Stomach (tissue), 9 donors: Measurements from ENCODE around the gene PPT2. TPM values are rescaled to one million over a fixed set of nuclear protein-coding genes. Genes with fewer than 3 reads are reported as not detected.
A peak's percentile ranks its signal among the peaks of the same experiment; 100 is the strongest.

Source experiments
- DNase-seq, 2 donors: peaks; one replicate each; pipeline versions ENCODE4 v3.0.0 to v3.0.0-alpha.2; 2013 to 2019
- H3K27ac ChIP-seq, 5 donors: fragments of 200-600 bp in 4 of 5; sonication (generic) in 4 of 5; one replicate each; pipeline ENCODE4 v1.5.1; 2013 to 2019; ENCODE audit warnings: mild to moderate bottlenecking in 1 of 5, moderate library complexity in 1 of 5
- H3K27me3 ChIP-seq, 3 donors: fragments of 200-600 bp; sonication (generic); one replicate each; pipeline ENCODE4 v1.5.1; 2017 to 2019; ENCODE audit warnings: mixed run types in 1 of 3
- H3K36me3 ChIP-seq, 4 donors: fragments of 200-600 bp; sonication (generic); 1 replicate in 3 of 4; 2 replicates in 1 of 4; pipeline ENCODE4 v1.5.1; 2016 to 2019
- H3K4me1 ChIP-seq, 4 donors: fragments of 200-600 bp; sonication (generic); one replicate each; pipeline ENCODE4 v1.5.1; 2016 to 2019
- H3K4me3 ChIP-seq, 4 donors: fragments of 200-600 bp; sonication (generic) in 3 of 4; one replicate each; pipeline ENCODE4 v1.5.1; 2016 to 2019; ENCODE audit warnings: mild to moderate bottlenecking in 1 of 4
- H3K9me3 ChIP-seq, 4 donors: fragments of 200-600 bp; sonication (generic); one replicate each; pipeline ENCODE4 v1.5.1; 2016 to 2019
- EP300 ChIP-seq: sonication (generic); formaldehyde crosslinking; IDR thresholded peaks from one replicate; pipeline ENCODE4 v1.6.1; 2017; ENCODE audit warnings: antibody characterized with exemption
- POLR2A ChIP-seq, 4 donors: fragments of 450-650 bp; IDR thresholded peaks; one replicate each; pipeline ENCODE4 v1.6.1; 2016; ENCODE audit warnings: antibody characterized with exemption in 4 of 4, control low read depth in 2 of 4, mild to moderate bottlenecking in 1 of 4, moderate library complexity in 1 of 4
- POLR2AphosphoS5 ChIP-seq, 3 donors: sonication (generic); formaldehyde crosslinking; IDR thresholded peaks; one replicate each; pipeline ENCODE4 v1.6.1; 2016; ENCODE audit warnings: antibody characterized with exemption in 3 of 3
- WGBS, 5 donors: extraction: QIAGEN DNeasy Blood & Tissue Kit in 3 of 5; methylation state at CpG; one replicate each; pipeline versions ENCODE4 v1.1.5 to v1.1.7; 2013 to 2018; 5-methylcytosine and 5-hydroxymethylcytosine counted together
- intact Hi-C: fragments of 100-400 bp; cut with DNase I; formaldehyde crosslinking; loops from one replicate; pipeline ENCODE4 v1.15.1; 2023; ENCODE audit warnings: low total_unique reads
- polyA plus RNA-seq, 3 donors: library from polyadenylated mRNA; stranded (reverse); fragments of 200-250 nt; gene quantifications; one replicate each; pipeline ENCODE4 v1.2.3, GENCODE V29; 2013
- total RNA-seq, 5 donors: library from RNA; depleted of rRNA; stranded (reverse); fragments of >200 nt; gene quantifications; one replicate each; pipeline versions ENCODE4 v1.1.0 to v1.2.3, GENCODE V29; 2014 to 2016
- TF ChIP-seq, protein P1 (sequence below), 7 experiments: fragments of 450-650 bp in 4 of 7; fragments of 200-600 bp in 3 of 7; sonication (generic) in 3 of 7; IDR thresholded peaks; one replicate each; pipeline ENCODE4 v1.5.1; 2016 to 2019; ENCODE audit warnings: antibody characterized with exemption in 7 of 7, control low read depth in 2 of 7, mild to moderate bottlenecking in 1 of 7
- donor health status: healthy with polysubstance abuse.
- donor health status: Bipolar disorder and iron deficiency.
- donor health status: healthy.

Gene PPT2
- total and polyA plus RNA-seq, 8 donors, result 5.8 to 73.0 (median 10.7) TPM

DNA sequence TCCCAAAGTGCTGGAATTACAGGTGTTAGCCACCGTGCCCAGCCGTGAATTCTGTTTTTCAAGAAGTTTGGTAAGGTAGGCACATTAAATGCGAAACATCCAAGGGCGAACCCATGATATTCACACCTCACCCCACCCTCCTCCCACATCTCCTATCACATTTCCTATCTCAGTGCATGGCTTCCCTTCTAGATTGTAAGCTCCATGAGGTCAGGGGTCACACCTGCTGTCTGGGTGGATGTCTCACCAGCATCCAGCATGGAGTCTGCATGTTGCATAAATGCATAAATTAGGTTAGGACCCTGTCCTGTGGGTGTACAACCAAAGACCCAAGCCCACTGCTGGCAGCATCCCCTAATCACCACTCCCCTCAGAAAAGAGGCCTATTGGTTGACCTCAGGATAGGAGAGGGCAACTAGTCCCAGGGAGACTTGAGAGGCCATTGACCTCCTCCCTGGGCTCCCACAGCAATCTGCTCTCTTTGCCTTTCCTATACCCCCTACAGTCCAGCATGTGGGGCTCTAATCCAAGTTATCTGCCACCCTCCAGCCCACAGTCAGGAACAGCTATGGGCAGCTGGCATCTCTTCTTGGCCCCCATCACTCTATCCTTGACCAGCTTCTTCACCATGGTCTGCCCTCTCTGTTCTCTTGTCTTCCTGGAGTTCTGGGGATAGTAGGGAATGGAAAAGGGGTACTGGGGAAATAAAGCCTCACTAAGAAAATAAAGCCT is 6.4 kb upstream of the PPT2 start:
- 83 to 96% (median 92%) methylated on average over 4 of the region's 4 CpGs for WGBS, 5 donors
- Histone ChIP-seq H3K27ac (no peak overlapping the region), H3K4me3 (peak overlapping the region in 3 of 4 donors; percentile 32 to 44 (median 37)), H3K36me3 (peaks cover 0 to 13% (median 5%) of the 10 kb centered on the region in 4 donors), H3K27me3 (peaks cover 0 to 34% (median 0%) of the 10 kb centered on the region in 3 donors), H3K9me3 (no peaks in the 10 kb centered on the region), H3K4me1 (peaks cover 12 to 42% (median 32%) of the 10 kb centered on the region in 4 donors)
- no peak for DNase-seq
- intact Hi-C loops, result no loop called here
- no peak for TF ChIP-seq EP300

DNA sequence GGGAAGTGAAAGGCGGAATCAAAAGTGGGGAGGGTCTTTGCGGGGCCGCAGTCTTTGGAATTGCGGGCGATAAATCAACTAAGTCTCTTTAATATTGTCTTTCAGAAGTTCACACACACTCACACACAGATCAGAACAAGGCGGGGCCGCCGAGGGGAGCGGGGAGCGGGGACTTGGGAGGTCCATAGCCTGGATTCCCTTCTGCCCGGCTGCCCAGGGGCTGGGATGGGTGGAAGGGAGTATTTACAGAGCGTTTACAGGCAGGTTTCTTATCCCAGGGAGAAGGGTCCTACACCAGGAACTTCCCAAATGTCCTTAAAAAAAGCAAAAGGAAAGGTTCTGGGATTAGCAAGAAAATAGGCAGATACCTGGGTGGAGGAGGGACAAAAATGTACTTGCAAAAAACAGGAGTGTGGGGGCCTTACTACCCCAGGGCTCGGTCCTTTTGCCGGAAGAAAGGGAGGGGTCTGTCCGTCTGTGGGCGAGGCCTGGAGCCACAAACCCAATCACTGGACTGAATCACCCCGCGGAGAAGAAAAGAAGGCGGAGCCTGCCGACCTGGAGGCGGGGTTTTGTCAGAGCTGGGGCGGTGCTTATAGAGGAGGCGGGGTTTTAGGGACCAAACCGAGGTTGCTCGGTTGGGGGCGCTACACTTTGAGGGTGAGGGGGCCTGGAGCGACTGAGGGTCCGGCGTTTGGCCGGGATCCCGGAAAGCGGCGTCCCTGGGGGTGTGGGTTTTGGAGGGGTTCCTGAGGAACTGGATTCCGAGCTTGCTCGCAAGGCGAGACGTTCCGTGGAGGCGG is 5.5 kb upstream of the PPT2 start:
- Histone ChIP-seq H3K36me3 (peaks cover 0 to 13% (median 5%) of the 10 kb centered on the region in 4 donors), H3K4me3 (peak overlapping the region; percentile 32 to 44 (median 40)), H3K27me3 (peaks cover 0 to 34% (median 0%) of the 10 kb centered on the region in 3 donors), H3K4me1 (peaks cover 21 to 51% (median 41%) of the 10 kb centered on the region in 4 donors), H3K9me3 (no peaks in the 10 kb centered on the region), H3K27ac (peak overlapping the region in 3 of 5 donors; percentile 46 to 55 (median 54))
- peak; percentile 86 to 91 for DNase-seq
- TF ChIP-seq EP300, result no peak
- TF ChIP-seq POLR2AphosphoS5 (IDR thresholded peaks at IDR 0.05), result peak in 1 of 3 donors; percentile 44
- TF ChIP-seq, protein P1, sequence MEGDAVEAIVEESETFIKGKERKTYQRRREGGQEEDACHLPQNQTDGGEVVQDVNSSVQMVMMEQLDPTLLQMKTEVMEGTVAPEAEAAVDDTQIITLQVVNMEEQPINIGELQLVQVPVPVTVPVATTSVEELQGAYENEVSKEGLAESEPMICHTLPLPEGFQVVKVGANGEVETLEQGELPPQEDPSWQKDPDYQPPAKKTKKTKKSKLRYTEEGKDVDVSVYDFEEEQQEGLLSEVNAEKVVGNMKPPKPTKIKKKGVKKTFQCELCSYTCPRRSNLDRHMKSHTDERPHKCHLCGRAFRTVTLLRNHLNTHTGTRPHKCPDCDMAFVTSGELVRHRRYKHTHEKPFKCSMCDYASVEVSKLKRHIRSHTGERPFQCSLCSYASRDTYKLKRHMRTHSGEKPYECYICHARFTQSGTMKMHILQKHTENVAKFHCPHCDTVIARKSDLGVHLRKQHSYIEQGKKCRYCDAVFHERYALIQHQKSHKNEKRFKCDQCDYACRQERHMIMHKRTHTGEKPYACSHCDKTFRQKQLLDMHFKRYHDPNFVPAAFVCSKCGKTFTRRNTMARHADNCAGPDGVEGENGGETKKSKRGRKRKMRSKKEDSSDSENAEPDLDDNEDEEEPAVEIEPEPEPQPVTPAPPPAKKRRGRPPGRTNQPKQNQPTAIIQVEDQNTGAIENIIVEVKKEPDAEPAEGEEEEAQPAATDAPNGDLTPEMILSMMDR (IDR thresholded peaks at IDR 0.05), result peak in 2 of 7 experiments; percentile 20
- WGBS, 5 donors, result 20 to 47% (median 23%) methylated on average over 39 of the region's 39 CpGs
- intact Hi-C loops, result no loop called here

DNA sequence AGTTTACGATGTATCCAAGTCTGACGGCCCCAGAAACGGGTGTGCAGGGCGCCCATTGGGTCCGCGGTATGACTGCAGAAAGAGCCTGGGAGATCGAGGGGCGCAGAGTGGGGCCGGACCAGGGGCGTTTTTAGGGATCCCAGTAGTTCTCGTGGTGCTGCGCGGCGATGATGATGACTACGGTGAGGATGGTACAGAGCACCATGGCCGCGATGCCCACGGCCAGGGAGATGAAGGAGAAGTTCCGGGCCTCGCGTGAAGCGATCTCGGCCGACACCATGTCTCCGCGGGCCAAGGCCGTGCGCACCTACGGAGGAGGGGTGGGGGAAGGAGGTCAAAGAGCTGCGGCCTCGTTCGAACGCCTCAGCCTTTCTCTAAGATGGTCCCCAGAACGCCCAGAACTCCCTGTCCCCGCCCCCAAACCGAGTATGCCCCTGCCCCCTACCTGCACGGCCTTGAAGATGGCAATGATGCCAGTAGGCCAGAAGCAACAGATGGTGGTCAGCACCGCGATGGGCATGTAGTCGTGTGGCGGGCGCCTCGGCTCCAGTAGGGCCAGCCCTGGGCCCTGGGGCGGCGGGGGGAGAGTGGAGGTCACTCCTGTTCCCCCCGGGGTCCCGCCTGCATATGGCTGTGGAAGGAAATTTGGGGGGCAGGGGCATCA is 4.7 kb upstream of the PPT2 start:
- Histone ChIP-seq H3K27ac (no peak overlapping the region), H3K4me1 (peaks cover 22 to 57% (median 45%) of the 10 kb centered on the region in 4 donors), H3K4me3 (peak overlapping the region; percentile 32 to 44 (median 40)), H3K36me3 (peaks cover 0 to 13% (median 5%) of the 10 kb centered on the region in 4 donors), H3K27me3 (peaks cover 0 to 34% (median 0%) of the 10 kb centered on the region in 3 donors), H3K9me3 (no peaks in the 10 kb centered on the region)
- intact Hi-C loops, result no loop called here
- TF ChIP-seq, protein P1 (IDR thresholded peaks at IDR 0.05), result no peak
- TF ChIP-seq POLR2AphosphoS5 (IDR thresholded peaks at IDR 0.05) (no peak), POLR2A (IDR thresholded peaks at IDR 0.05) (no peak), EP300 (no peak)
- DNase-seq, result peak in 1 of 2 donors; percentile 17
- 52 to 65% (median 57%) methylated on average over 38 to 47 of the region's 47 CpGs for WGBS, 5 donors

DNA sequence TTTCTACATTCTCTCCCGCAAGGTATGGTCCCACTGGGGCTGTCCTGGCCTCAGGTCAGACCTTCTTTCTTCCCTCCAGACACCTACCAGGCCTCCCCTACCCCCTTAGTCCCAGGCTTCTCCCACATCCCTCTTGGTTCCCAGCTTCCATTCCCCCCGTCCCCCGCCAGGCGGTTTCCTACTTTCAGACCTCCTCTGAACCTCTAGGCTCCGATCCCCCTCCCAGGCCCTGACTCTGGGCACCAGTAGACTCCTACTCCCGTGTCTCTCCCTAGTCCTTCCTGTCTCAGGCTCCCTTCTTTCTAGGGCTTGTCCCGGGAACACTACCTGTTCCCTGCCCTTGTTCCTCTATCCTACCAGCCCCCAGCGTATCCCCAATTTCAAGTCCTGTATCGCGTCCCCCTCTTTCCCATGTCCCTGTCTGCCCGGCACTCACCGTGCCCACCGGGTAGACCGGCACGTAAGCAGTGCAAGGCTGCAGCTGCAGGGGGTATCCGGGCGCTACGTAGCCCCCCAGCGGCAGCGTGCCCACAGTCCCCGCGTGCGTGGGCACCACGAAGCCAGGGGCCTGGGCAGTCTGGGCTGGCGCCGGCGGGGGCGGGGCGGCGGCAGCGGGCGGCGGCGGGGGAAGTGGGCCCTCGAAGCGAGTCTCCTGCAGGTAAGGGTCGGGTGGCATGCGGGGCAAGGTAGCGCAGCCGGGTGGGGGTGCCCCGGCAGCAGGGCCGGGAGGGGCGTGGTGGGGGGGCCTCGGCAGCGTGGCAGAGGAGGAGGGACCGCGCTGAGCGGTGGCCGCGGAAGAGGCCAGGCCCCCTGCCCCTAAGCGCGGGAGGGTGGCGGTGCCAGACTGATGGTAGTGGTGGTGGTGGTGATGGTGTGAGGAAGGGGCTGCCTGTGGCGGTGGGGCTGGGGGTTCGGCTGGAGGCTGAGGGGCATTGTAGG is 3.7 kb upstream of the PPT2 start:
- TF ChIP-seq, protein P1 (IDR thresholded peaks at IDR 0.05), result no peak
- TF ChIP-seq POLR2AphosphoS5 (IDR thresholded peaks at IDR 0.05), result no peak
- no peak for TF ChIP-seq POLR2A (IDR thresholded peaks at IDR 0.05)
- TF ChIP-seq EP300, result no peak
- Histone ChIP-seq H3K36me3 (peaks cover 0 to 13% (median 5%) of the 10 kb centered on the region in 4 donors), H3K4me1 (peaks cover 27 to 60% (median 52%) of the 10 kb centered on the region in 4 donors), H3K27me3 (peaks cover 0 to 34% (median 0%) of the 10 kb centered on the region in 3 donors), H3K9me3 (no peaks in the 10 kb centered on the region), H3K27ac (peak overlapping the region in 3 of 5 donors; percentile 5 to 94 (median 93)), H3K4me3 (peak overlapping the region; percentile 59 to 87 (median 78))
- 52 to 63% (median 59%) methylated on average over 40 to 55 of the region's 55 CpGs for WGBS, 5 donors
- intact Hi-C loops, result loop anchor here (5.0 kb wide), 1 partner anchor 33 kb away; no protein-coding TSS in a partner anchor
- DNase-seq, result no peak
